OCI-LY3 (cell line): ENCODE results near the gene HMOX1.

Experiments
- H2AFZ ChIP-seq: fragments of 200-600, 300-600 bp; shearing (Covaris generic); 2 replicates; pipeline ENCODE4 v1.6.0; 2014; ENCODE audit warnings: antibody characterized with exemption, low read depth, low read length
- H3K27ac ChIP-seq: fragments of 200-600, 300-600 bp; sonication (generic); 2 replicates; pipeline ENCODE4 v1.5.1; 2014; ENCODE audit warnings: mild to moderate bottlenecking, low read length, moderate library complexity, mixed read lengths
- H3K27me3 ChIP-seq: fragments of 200-600, 300-600 bp; sonication (generic); 2 replicates; pipeline ENCODE4 v1.6.1; 2014; ENCODE audit warnings: low read depth, low read length, mixed read lengths
- H3K36me3 ChIP-seq: fragments of 200-600, 300-600 bp; sonication (generic); replicated peaks from 2 replicates; pipeline ENCODE3; 2014; ENCODE audit warnings: low read depth, low read length, mixed read lengths
- H3K4me1 ChIP-seq: fragments of 300-600, 200-600 bp; sonication (generic); 2 replicates; pipeline ENCODE4 v1.6.1; 2014; ENCODE audit warnings: low read length, mixed read lengths
- H3K4me2 ChIP-seq: fragments of 200-600, 300-600 bp; sonication (generic); 2 replicates; pipeline ENCODE4 v1.6.1; 2014; ENCODE audit warnings: low read length, mixed read lengths
- H3K4me3 ChIP-seq: fragments of 300-600, 200-600 bp; sonication (generic); 2 replicates; pipeline ENCODE4 v1.5.1; 2014; ENCODE audit warnings: antibody characterized with exemption, mild to moderate bottlenecking, low read length, moderate library complexity
- H3K79me2 ChIP-seq: fragments of 300-600, 200-600 bp; shearing (Covaris generic); 2 replicates; pipeline ENCODE4 v1.6.1; 2014; ENCODE audit warnings: mild to moderate bottlenecking, low read length, mixed read lengths
- H3K9ac ChIP-seq: fragments of 300-600, 200-600 bp; shearing (Covaris generic); 2 replicates; pipeline ENCODE4 v1.6.0; 2014; ENCODE audit warnings: mild to moderate bottlenecking, low read length, moderate library complexity
- H3K9me3 ChIP-seq: fragments of 200-600, 300-600 bp; shearing (Covaris generic); 2 replicates; pipeline ENCODE4 v1.6.1; 2014; ENCODE audit warnings: low read length, mixed read lengths; ENCODE audit not compliant: insufficient read depth
- H4K20me1 ChIP-seq: fragments of 200-600, 300-600 bp; sonication (generic); 2 replicates; pipeline ENCODE4 v1.6.1; 2016; ENCODE audit warnings: low read length, mixed read lengths; ENCODE audit not compliant: insufficient read depth
- EZH2phosphoT487 ChIP-seq: fragments of 200-600 bp; shearing (Covaris generic); IDR thresholded peaks from 2 replicates; pipeline ENCODE4 v1.6.1; 2018; ENCODE audit warnings: antibody characterized with exemption, mixed run types, low read depth
- TF ChIP-seq, protein P1 (sequence below): fragments of 200-600, 300-600 bp; sonication (generic); IDR thresholded peaks from 2 replicates; pipeline ENCODE4 v1.5.1; 2014; ENCODE audit warnings: antibody characterized with exemption, low read length, low read depth

The HMOX1 gene

DNA sequence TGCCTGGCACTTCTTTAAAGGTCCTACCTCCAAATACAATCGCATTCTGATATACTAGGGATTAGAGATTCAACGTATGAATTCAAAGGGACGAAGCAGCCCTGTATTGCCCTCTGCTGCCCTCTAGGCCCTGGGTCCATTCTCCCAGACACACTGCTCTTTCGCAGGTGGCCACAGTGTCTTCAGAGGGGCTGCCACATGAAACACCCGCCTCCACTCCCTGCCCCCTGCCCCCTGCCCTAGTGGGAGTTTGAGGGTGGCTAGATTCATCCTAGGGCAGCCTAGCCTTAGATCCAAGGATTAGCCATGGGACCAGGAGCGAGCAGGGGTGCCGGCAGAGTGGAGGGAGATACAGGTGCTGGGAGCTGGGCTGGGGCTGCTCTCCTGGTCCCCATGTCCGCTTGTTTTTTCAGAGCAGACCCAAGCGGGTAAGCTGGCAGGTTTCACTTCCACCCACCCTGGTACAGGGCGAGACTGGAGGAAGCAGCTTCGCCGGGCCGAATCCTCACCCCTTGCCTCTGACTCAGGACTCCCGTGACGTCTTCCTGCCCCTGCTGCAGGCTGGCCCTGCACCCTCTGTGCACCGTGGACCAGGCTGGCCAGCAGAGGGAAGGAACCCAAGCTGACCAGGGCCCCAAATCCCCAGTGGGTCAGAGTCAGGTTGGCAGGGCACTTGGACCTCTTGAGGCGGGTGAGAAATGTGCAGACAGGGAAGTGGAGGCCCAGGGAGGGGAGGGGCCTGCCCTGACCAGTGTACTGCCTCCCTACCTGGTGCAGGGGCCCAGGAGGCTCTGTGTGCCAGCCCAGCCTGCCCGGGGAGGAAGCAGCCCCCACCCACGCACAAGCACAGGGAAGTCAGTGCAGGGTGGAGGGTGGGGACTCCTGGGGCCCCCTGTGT, 28.4 kb upstream of the HMOX1 start:
- TF ChIP-seq, protein P1, sequence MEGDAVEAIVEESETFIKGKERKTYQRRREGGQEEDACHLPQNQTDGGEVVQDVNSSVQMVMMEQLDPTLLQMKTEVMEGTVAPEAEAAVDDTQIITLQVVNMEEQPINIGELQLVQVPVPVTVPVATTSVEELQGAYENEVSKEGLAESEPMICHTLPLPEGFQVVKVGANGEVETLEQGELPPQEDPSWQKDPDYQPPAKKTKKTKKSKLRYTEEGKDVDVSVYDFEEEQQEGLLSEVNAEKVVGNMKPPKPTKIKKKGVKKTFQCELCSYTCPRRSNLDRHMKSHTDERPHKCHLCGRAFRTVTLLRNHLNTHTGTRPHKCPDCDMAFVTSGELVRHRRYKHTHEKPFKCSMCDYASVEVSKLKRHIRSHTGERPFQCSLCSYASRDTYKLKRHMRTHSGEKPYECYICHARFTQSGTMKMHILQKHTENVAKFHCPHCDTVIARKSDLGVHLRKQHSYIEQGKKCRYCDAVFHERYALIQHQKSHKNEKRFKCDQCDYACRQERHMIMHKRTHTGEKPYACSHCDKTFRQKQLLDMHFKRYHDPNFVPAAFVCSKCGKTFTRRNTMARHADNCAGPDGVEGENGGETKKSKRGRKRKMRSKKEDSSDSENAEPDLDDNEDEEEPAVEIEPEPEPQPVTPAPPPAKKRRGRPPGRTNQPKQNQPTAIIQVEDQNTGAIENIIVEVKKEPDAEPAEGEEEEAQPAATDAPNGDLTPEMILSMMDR, result peak; percentile 55
- TF ChIP-seq EZH2phosphoT487, result no peak
- Histone ChIP-seq H3K9me3 (no peaks in the 10 kb centered on the region), H3K4me3 (peak overlapping the region; percentile 52), H3K27ac (peak overlapping the region; percentile 96), H2AFZ (no peak overlapping the region), H3K79me2 (no peaks in the 10 kb centered on the region; the same call in 1 of the 2 replicates), H3K9ac (peak overlapping the region; percentile 97), H4K20me1 (no peaks in the 10 kb centered on the region), H3K4me1 (peaks cover 84% of the 10 kb centered on the region), H3K27me3 (no peaks in the 10 kb centered on the region), H3K36me3 (no peaks in the 10 kb centered on the region), H3K4me2 (peak overlapping the region; percentile 99)

DNA sequence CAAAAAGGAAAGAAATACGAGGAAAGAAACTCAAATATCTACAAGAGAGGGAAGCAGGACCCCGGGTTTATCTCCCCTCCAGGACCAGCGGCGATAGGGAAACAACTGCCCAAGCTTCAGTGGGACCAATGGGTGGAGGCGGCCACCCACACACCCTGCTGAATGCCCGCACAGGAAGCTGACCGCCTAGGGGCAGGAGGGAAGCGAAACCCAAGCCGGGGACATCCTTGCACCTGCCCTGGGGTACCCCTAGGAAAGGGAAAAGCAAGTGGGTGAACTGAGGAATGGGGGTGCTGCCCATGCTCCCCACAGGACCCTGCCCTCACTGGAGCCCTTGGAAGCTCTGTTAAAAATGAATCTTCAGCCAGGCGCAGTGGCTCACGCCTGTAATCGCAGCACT, 27.6 kb upstream of the HMOX1 start:
- Histone ChIP-seq H3K79me2 (no peaks in the 10 kb centered on the region; the same call in 1 of the 2 replicates), H3K27ac (peak overlapping the region; percentile 96), H3K9ac (peak overlapping the region; percentile 97), H3K4me1 (peaks cover 92% of the 10 kb centered on the region), H3K4me3 (peak overlapping the region; percentile 52), H3K4me2 (peak overlapping the region; percentile 99), H4K20me1 (no peaks in the 10 kb centered on the region), H3K9me3 (no peaks in the 10 kb centered on the region), H3K27me3 (no peaks in the 10 kb centered on the region), H2AFZ (no peak overlapping the region), H3K36me3 (peaks cover 2% of the 10 kb centered on the region)
- TF ChIP-seq, protein P1, result no peak
- no peak for TF ChIP-seq EZH2phosphoT487

GRCh38 chr22:35354068-35354467, 26.8 kb upstream of the HMOX1 start:
- no peak overlapping the region for H2AFZ ChIP-seq
- H3K27me3 ChIP-seq, result no peaks in the 10 kb centered on the region
- peak overlapping the region; percentile 99; the same call in 1 of the 2 replicates for H3K4me2 ChIP-seq
- no peaks in the 10 kb centered on the region for H4K20me1 ChIP-seq
- no peaks in the 10 kb centered on the region for H3K9me3 ChIP-seq
- TF ChIP-seq, protein P1, result no peak
- no peak for TF ChIP-seq EZH2phosphoT487
- peak overlapping the region; percentile 97; the same call in 1 of the 2 replicates for H3K9ac ChIP-seq
- H3K27ac ChIP-seq, result peak overlapping the region; percentile 96
- peaks cover 2% of the 10 kb centered on the region for H3K36me3 ChIP-seq
- H3K4me3 ChIP-seq, result no peak overlapping the region
- no peaks in the 10 kb centered on the region; the same call in 1 of the 2 replicates for H3K79me2 ChIP-seq
- peaks cover 87% of the 10 kb centered on the region for H3K4me1 ChIP-seq

- H3K79me2 ChIP-seq, result no peaks in the 10 kb centered on the region
- no peak overlapping the region for H2AFZ ChIP-seq
- no peaks in the 10 kb centered on the region for H3K27me3 ChIP-seq
- no peak overlapping the region for H3K27ac ChIP-seq
- no peak overlapping the region for H3K4me3 ChIP-seq
- H3K9me3 ChIP-seq, result no peaks in the 10 kb centered on the region
- H3K9ac ChIP-seq, result no peak overlapping the region
- TF ChIP-seq EZH2phosphoT487, result no peak
- TF ChIP-seq, protein P1, result no peak
- peaks cover 89% of the 10 kb centered on the region for H3K4me1 ChIP-seq
- peaks cover 2% of the 10 kb centered on the region for H3K36me3 ChIP-seq
- no peak overlapping the region for H3K4me2 ChIP-seq
- H4K20me1 ChIP-seq, result no peaks in the 10 kb centered on the region
Measured at GRCh38 chr22:35357883-35358621, 22.8 kb upstream of the HMOX1 start.
